ENCODE measurements around the gene TMEM100.

DNA sequence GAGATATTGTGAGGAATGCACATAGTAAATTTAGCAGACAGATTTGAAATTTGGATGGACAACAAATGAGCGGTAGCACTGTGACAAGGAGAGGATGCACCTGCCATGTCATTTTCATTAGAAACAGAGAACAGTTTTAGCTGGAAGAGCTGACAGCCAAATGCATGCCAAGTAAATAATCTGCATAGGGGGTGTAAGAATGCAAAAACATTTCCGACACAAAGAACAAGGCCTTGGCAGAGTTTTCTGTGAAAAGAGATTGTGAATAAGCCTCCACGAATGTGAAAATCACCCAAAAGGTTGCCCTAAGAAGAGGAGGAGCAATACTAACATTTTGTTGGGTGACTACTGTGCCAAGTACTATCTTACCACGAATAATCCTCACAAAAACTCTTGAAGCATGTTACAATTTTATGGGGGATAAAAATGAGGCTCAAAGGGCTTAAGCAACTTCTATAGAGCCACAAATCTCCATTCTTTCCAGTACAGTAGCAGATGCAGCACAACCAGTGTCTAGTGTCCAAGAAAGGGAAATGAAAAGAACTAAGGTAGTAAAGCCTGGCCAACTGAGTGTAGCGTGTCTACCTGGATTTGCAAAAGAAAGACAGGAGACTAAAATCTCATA lies 28.3 kb downstream of the TMEM100 start:
- no peak for TF ChIP-seq POLR2A (IDR thresholded peaks at IDR 0.05; ENCODE audit: low read depth, low read length)
- no peak for TF ChIP-seq TAF1 (IDR thresholded peaks at IDR 0.05; ENCODE audit: low read depth, low read length)
- TF ChIP-seq SPI1 (IDR thresholded peaks at IDR 0.05; ENCODE audit: low read depth, low read length): no peak
- TF ChIP-seq POLR2AphosphoS5 (IDR thresholded peaks at IDR 0.05; ENCODE audit: low read depth, low read length): no peak
- TF ChIP-seq PAX5 (IDR thresholded peaks at IDR 0.05; ENCODE audit: insufficient read depth, low read length, severe bottlenecking): no peak
